Ascending aorta (tissue), 2 donors: Measurements from ENCODE around the gene RTKN. TPM values are rescaled to one million over a fixed set of nuclear protein-coding genes. Genes with fewer than 3 reads are reported as not detected.

Experiments
- DNase-seq, 2 donors: peaks; one replicate each; pipeline ENCODE4 v3.0.0-alpha.2; 2019; ENCODE audit warnings: low spot score in 2 of 2
- H3K27ac ChIP-seq, 2 donors: fragments of 200-600 bp; sonication (generic); one replicate each; pipeline ENCODE4 v1.5.1; 2016 to 2017; ENCODE audit warnings: mild to moderate bottlenecking in 1 of 2
- H3K27me3 ChIP-seq: fragments of 200-600 bp; sonication (generic); one replicate; pipeline ENCODE4 v1.5.1; 2017
- H3K36me3 ChIP-seq, 2 donors: fragments of 200-600 bp; sonication (generic); one replicate each; pipeline ENCODE4 v1.5.1; 2016
- H3K4me1 ChIP-seq, 2 donors: fragments of 200-600 bp; sonication (generic); one replicate each; pipeline ENCODE4 v1.5.1; 2016 to 2017; ENCODE audit warnings: mild to moderate bottlenecking in 1 of 2
- H3K4me3 ChIP-seq, 2 donors: fragments of 200-600 bp; sonication (generic); one replicate each; pipeline ENCODE4 v1.5.1; 2016 to 2017; ENCODE audit warnings: mild to moderate bottlenecking in 1 of 2
- H3K9me3 ChIP-seq, 2 donors: fragments of 200-600 bp; sonication (generic); one replicate each; pipeline ENCODE4 v1.5.1; 2016
- CTCF ChIP-seq, 3 experiments: fragments of 200-600 bp in 2 of 3; fragments of 450-650 bp in 1 of 3; sonication (generic) in 2 of 3; IDR thresholded peaks; one replicate each; pipeline ENCODE4 v1.5.1; 2016 to 2019; ENCODE audit warnings: antibody characterized with exemption in 3 of 3, mild to moderate bottlenecking in 1 of 3, moderate library complexity in 1 of 3
- intact Hi-C: fragments of 100-400 bp; cut with DNase I; formaldehyde crosslinking; loops from one replicate; pipeline ENCODE4 v1.15.1; 2023
- total RNA-seq: library from RNA; depleted of rRNA; stranded (reverse); fragments of >200 nt; gene quantifications from one replicate; pipeline ENCODE4 v1.1.0, GENCODE V29; 2016

RTKN gene
- total RNA-seq, 1 donor from 2014 or later: 9.5 TPM

GRCh38 chr2:74401891-74402290 is 39.8 kb downstream of the RTKN start:
- Histone ChIP-seq H3K4me3 (no peak overlapping the region), H3K9me3 (no peaks in the 10 kb centered on the region), H3K27me3 (no peaks in the 10 kb centered on the region), H3K27ac (no peak overlapping the region), H3K36me3 (no peaks in the 10 kb centered on the region), H3K4me1 (no peaks in the 10 kb centered on the region)
- TF ChIP-seq CTCF (IDR thresholded peaks at IDR 0.05): no peak
- intact Hi-C loops: no loop called here
- DNase-seq: no peak

- Histone ChIP-seq H3K9me3 (no peaks in the 10 kb centered on the region), H3K4me3 (no peak overlapping the region), H3K27ac (no peak overlapping the region), H3K27me3 (no peaks in the 10 kb centered on the region), H3K4me1 (no peaks in the 10 kb centered on the region), H3K36me3 (no peaks in the 10 kb centered on the region)
- intact Hi-C loops: no loop called here
- TF ChIP-seq CTCF (IDR thresholded peaks at IDR 0.05): peak in 2 of 3 experiments; percentile 14 to 25
- no peak for DNase-seq
Observed at GRCh38 chr2:74399785-74400184, 42.0 kb downstream of the RTKN start.

- intact Hi-C loops: no loop called here
- H3K27me3 ChIP-seq: no peaks in the 10 kb centered on the region
- H3K36me3 ChIP-seq: no peaks in the 10 kb centered on the region
- H3K4me3 ChIP-seq: no peak overlapping the region
- DNase-seq: no peak
- TF ChIP-seq CTCF (IDR thresholded peaks at IDR 0.05): no peak
- H3K27ac ChIP-seq: no peak overlapping the region
- peaks cover 2 to 5% of the 10 kb centered on the region in 2 donors for H3K4me1 ChIP-seq
- no peaks in the 10 kb centered on the region for H3K9me3 ChIP-seq
Observed at GRCh38 chr2:74396149-74396548, 45.6 kb downstream of the RTKN start.

- no peak overlapping the region for H3K4me3 ChIP-seq
- no peak overlapping the region for H3K27ac ChIP-seq
- H3K36me3 ChIP-seq: no peaks in the 10 kb centered on the region
- no peaks in the 10 kb centered on the region for H3K27me3 ChIP-seq
- no peaks in the 10 kb centered on the region for H3K9me3 ChIP-seq
- intact Hi-C loops: no loop called here
- DNase-seq: no peak
- no peak for TF ChIP-seq CTCF (IDR thresholded peaks at IDR 0.05)
- peaks cover 9 to 13% of the 10 kb centered on the region in 2 donors for H3K4me1 ChIP-seq
Observed at GRCh38 chr2:74393525-74393924, 48.2 kb downstream of the RTKN start.

- no peaks in the 10 kb centered on the region for H3K36me3 ChIP-seq
- TF ChIP-seq CTCF (IDR thresholded peaks at IDR 0.05): no peak
- no peaks in the 10 kb centered on the region for H3K9me3 ChIP-seq
- DNase-seq: no peak
- peaks cover 13 to 18% of the 10 kb centered on the region in 2 donors for H3K4me1 ChIP-seq
- H3K4me3 ChIP-seq: peak overlapping the region in 1 of 2 donors; percentile 94
- H3K27me3 ChIP-seq: no peaks in the 10 kb centered on the region
- peak overlapping the region in 1 of 2 donors; percentile 89 for H3K27ac ChIP-seq
- intact Hi-C loops: loop anchor here (1.0 kb wide), 1 partner anchor 390 kb away; no protein-coding TSS in a partner anchor
Observed at GRCh38 chr2:74392449-74392743, 49.3 kb downstream of the RTKN start.
